OCI-LY1 (cell line): ENCODE results near the gene KPNA5.

ENCODE experiments used
- CTCF ChIP-seq: fragments of 200-600 bp; sonication (generic), shearing (Covaris generic); IDR thresholded peaks from 2 replicates; pipeline ENCODE4 v1.5.1; 2017; ENCODE audit warnings: mild to moderate bottlenecking, antibody characterized with exemption, low read length, moderate library complexity, mixed read lengths
- EZH2 ChIP-seq: fragments of 200-600 bp; sonication (generic), shearing (Covaris generic); IDR thresholded peaks from 2 replicates; pipeline ENCODE4 v1.8.0; 2017; ENCODE audit warnings: borderline replicate concordance, mixed run types, mild to moderate bottlenecking, antibody characterized with exemption, low read length, moderate library complexity, mixed read lengths

GRCh38 chr6:116714761-116715160, 33.8 kb downstream of the KPNA5 start:
- TF ChIP-seq CTCF (no peak), EZH2 (no peak)
